Measurements from ENCODE around the gene ALDH7A1. TPM values are rescaled to one million over a fixed set of nuclear protein-coding genes. Genes with fewer than 3 reads are reported as not detected.

ALDH7A1 gene
- total and polyA plus RNA-seq, 10 of the 15 experiments (the other 5 are each of a cell fraction or from before 2014, with no cell fraction given) = 0.18 to 1.0 (median 0.41) TPM; not detected in 1

- ChIA-PET SMC1A (ENCODE audit: uncharacterized antibody, unreplicated experiment) (no interaction called here), POLR2A (no interaction called here)
- 17% methylated on average over 8 of the region's 8 CpGs for WGBS (ENCODE audit: insufficient coverage, insufficient replicate concordance, low lambda C conversion rate, missing lambda C conversion rate)
Observed at GRCh38 chr5:126523818-126524510, 71.1 kb downstream of the ALDH7A1 start.

More at GRCh38 chr5:126523818-126524510, 71.1 kb downstream of the ALDH7A1 start:
- no peak for ATAC-seq
- Histone ChIP-seq H2AFZ (ENCODE audit: control insufficient read depth, low read depth, low read length) (no peak overlapping the region), H3K9ac (ENCODE audit: control insufficient read depth, insufficient read depth, low read length) (no peak overlapping the region), H3K79me2 (ENCODE audit: control insufficient read depth, insufficient read depth, low read length) (no peaks in the 10 kb centered on the region), H3K27ac (ENCODE audit: control insufficient read depth, insufficient read depth) (no peak overlapping the region), H3K4me3 (no peak overlapping the region), H3K27me3 (replicated peaks in 1 of 2; ENCODE audit: control insufficient read depth in 2 of 2, insufficient read depth in 2 of 2, low read length in 1 of 2) (no peaks in the 10 kb centered on the region; a peak in 1 of 4 replicates), H3K4me1 (ENCODE audit: control insufficient read depth, insufficient read depth, low read length) (no peaks in the 10 kb centered on the region), H3K36me3 (ENCODE audit: control insufficient read depth in 2 of 2, insufficient read depth in 2 of 2, low read length in 1 of 2) (no peaks in the 10 kb centered on the region), H3K9me3 (replicated peaks; ENCODE audit: control insufficient read depth, insufficient read depth, low read length) (no peaks in the 10 kb centered on the region; the same call in 2 of the 3 replicates), H4K20me1 (ENCODE audit: control insufficient read depth, insufficient read depth) (no peaks in the 10 kb centered on the region), H3K4me2 (ENCODE audit: control insufficient read depth, insufficient read depth) (no peak overlapping the region)
- in situ Hi-C loops (cut with MboI) (no loop called here), intact Hi-C loops (cut with micrococcal nuclease; ENCODE audit: unreplicated experiment) (no loop called here)
- TF ChIP-seq NKRF (conservative IDR thresholded peaks at IDR 0.05) = no peak
- no peak for TF ChIP-seq ZNF207 (IDR thresholded peaks at IDR 0.05; ENCODE audit: borderline replicate concordance)
- no peak for TF ChIP-seq POLR2AphosphoS5 (IDR thresholded peaks at IDR 0.05; ENCODE audit: low read length)
- no peak for TF ChIP-seq SIX5 (IDR thresholded peaks at IDR 0.05; ENCODE audit: low read depth, low read length, severe bottlenecking)
- TF ChIP-seq ZNF622 (IDR thresholded peaks at IDR 0.05) = no peak
- TF ChIP-seq CREM (IDR thresholded peaks at IDR 0.05; ENCODE audit: low read depth) = no peak
- TF ChIP-seq RB1 (IDR thresholded peaks at IDR 0.05; ENCODE audit: borderline replicate concordance) = no peak
- TF ChIP-seq RELA (IDR thresholded peaks at IDR 0.05; ENCODE audit: borderline replicate concordance, partially characterized antibody) = no peak
- no peak for TF ChIP-seq ZZZ3 (IDR thresholded peaks at IDR 0.05; ENCODE audit: control insufficient read depth, insufficient read length, low read depth)
- TF ChIP-seq FOXM1 (IDR thresholded peaks at IDR 0.05; ENCODE audit: low read depth, low read length) = no peak
- TF ChIP-seq ZBTB11 (CRISPR knock-in tag; IDR thresholded peaks at IDR 0.05) = no peak
- TF ChIP-seq KLF5 (IDR thresholded peaks at IDR 0.05; ENCODE audit: partially characterized antibody) = no peak
- TF ChIP-seq ZNF217 (IDR thresholded peaks at IDR 0.05) = no peak
- TF ChIP-seq MAX (IDR thresholded peaks at IDR 0.05; ENCODE audit: low read depth, low read length) = no peak
- no peak for TF ChIP-seq BRCA1 (IDR thresholded peaks at IDR 0.05; ENCODE audit: low read depth, low read length)
- TF ChIP-seq, protein P1, sequence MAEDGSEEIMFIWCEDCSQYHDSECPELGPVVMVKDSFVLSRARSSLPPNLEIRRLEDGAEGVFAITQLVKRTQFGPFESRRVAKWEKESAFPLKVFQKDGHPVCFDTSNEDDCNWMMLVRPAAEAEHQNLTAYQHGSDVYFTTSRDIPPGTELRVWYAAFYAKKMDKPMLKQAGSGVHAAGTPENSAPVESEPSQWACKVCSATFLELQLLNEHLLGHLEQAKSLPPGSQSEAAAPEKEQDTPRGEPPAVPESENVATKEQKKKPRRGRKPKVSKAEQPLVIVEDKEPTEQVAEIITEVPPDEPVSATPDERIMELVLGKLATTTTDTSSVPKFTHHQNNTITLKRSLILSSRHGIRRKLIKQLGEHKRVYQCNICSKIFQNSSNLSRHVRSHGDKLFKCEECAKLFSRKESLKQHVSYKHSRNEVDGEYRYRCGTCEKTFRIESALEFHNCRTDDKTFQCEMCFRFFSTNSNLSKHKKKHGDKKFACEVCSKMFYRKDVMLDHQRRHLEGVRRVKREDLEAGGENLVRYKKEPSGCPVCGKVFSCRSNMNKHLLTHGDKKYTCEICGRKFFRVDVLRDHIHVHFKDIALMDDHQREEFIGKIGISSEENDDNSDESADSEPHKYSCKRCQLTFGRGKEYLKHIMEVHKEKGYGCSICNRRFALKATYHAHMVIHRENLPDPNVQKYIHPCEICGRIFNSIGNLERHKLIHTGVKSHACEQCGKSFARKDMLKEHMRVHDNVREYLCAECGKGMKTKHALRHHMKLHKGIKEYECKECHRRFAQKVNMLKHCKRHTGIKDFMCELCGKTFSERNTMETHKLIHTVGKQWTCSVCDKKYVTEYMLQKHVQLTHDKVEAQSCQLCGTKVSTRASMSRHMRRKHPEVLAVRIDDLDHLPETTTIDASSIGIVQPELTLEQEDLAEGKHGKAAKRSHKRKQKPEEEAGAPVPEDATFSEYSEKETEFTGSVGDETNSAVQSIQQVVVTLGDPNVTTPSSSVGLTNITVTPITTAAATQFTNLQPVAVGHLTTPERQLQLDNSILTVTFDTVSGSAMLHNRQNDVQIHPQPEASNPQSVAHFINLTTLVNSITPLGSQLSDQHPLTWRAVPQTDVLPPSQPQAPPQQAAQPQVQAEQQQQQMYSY (CRISPR knock-in tag; IDR thresholded peaks at IDR 0.05) = no peak
- BruUV-seq (replicated peaks) = no TSS peak
- ChIA-PET RAD21 (ENCODE audit: unreplicated experiment) (no interaction called here), CTCF (no interaction called here)
- no peak for FAIRE-seq
- no peak for DNase-seq (ENCODE audit: low read depth, low spot score)
